BLaER1 (cell line): ENCODE measurements around the gene GATD1.

Experiments
- H3K27ac ChIP-seq: shearing (Covaris generic); formaldehyde crosslinking; 2 replicates; pipeline ENCODE4 v1.8.1; 2022
- H3K27me3 ChIP-seq: shearing (Covaris generic); formaldehyde crosslinking; 2 replicates; pipeline ENCODE4 v1.8.1; 2022
- H3K36me3 ChIP-seq: shearing (Covaris generic); formaldehyde crosslinking; 2 replicates; pipeline ENCODE4 v1.8.1; 2022
- H3K4me1 ChIP-seq: shearing (Covaris generic); formaldehyde crosslinking; 2 replicates; pipeline ENCODE4 v1.8.1; 2022
- H3K4me2 ChIP-seq: shearing (Covaris generic); formaldehyde crosslinking; 2 replicates; pipeline ENCODE4 v1.8.1; 2022
- H3K4me3 ChIP-seq: shearing (Covaris generic); formaldehyde crosslinking; 2 replicates; pipeline ENCODE4 v1.8.1; 2022
- H3K9ac ChIP-seq: shearing (Covaris generic); formaldehyde crosslinking; 2 replicates; pipeline ENCODE4 v1.8.1; 2022
- H3K9me3 ChIP-seq: shearing (Covaris generic); formaldehyde crosslinking; 2 replicates; pipeline ENCODE4 v1.8.1; 2022
- H4K20me1 ChIP-seq: shearing (Covaris generic); formaldehyde crosslinking; 2 replicates; pipeline ENCODE4 v1.8.1; 2022
- Cebpa-rat ChIP-seq: shearing (Covaris generic); IDR thresholded peaks from 2 replicates; pipeline ENCODE4 v1.8.1; 2022

The GATD1 gene

GRCh38 chr11:770642-771616, 6.4 kb downstream of the GATD1 start:
- H3K9ac ChIP-seq, result no peak overlapping the region
- H3K36me3 ChIP-seq, result peaks cover 91% of the 10 kb centered on the region
- no peak overlapping the region for H3K4me2 ChIP-seq
- TF ChIP-seq Cebpa-rat, result no peak
- no peak overlapping the region for H3K4me3 ChIP-seq
- peaks cover 94% of the 10 kb centered on the region for H4K20me1 ChIP-seq
- no peaks in the 10 kb centered on the region for H3K27me3 ChIP-seq
- peaks cover 24% of the 10 kb centered on the region for H3K4me1 ChIP-seq
- no peak overlapping the region for H3K27ac ChIP-seq
- no peaks in the 10 kb centered on the region for H3K9me3 ChIP-seq

DNA sequence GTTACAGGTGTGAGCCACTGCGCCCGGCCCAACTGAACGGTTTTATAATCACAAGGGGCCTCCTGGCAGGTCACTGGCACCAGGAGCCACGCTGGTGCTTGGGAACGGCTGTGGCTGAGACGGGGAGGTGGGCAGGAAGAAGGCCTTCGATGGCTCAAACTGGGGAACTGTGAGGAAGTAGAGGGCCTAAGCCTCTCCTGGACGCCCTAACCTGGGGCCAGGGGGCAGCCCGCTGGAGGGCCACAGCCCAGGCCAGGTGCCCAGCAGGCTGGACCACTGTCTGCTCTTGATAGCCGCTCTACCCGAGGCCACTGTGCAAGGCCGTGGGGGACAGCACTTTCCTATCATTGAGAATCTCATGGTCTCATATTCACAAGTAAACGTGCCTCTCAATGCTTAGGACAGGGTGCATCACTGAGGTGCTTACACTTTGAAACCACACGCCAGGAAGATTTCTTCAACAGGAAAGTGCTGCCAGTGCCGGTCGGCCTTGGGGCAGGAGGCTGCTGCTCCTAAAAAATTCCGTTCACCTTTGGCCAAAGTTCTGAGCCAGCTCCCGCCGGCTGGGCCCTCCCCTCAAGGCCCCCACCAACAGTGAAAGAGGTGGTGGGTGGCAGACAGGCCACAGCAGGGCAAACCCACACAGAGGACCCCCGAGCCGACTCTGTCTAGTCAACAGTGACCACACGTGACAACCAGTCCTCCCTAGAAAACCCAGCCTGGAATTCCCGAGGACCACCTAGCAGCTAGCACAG, 7.2 kb downstream of the GATD1 start:
- TF ChIP-seq Cebpa-rat, result no peak
- Histone ChIP-seq H3K27ac (no peak overlapping the region), H3K36me3 (peaks cover 97% of the 10 kb centered on the region), H3K9ac (no peak overlapping the region), H3K9me3 (no peaks in the 10 kb centered on the region), H3K4me3 (no peak overlapping the region), H4K20me1 (peaks cover 94% of the 10 kb centered on the region), H3K27me3 (no peaks in the 10 kb centered on the region), H3K4me1 (peaks cover 15% of the 10 kb centered on the region), H3K4me2 (no peak overlapping the region)

DNA sequence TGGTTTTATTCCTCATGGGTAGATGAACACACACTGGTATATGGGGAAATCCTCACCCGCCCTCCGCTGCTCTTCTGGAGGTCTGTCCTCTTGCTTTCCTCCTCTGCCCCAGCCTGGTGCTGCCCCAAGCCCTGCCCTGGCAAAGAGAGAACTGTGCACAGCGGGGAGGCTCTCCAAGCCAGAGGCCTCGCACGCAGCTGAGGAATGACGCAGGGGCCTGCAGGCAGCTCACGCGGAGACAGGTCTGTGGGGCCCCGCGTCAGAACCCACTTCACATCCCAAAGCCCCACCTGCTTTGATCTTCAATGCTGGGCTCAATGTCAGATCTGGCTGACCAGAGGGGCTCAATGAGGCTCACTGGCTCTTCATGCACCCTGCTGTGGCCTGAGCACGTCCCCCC, 10.0 kb downstream of the GATD1 start:
- Histone ChIP-seq H3K9ac (no peak overlapping the region), H3K9me3 (no peaks in the 10 kb centered on the region), H3K4me3 (no peak overlapping the region), H4K20me1 (peaks cover 90% of the 10 kb centered on the region), H3K27me3 (no peaks in the 10 kb centered on the region), H3K36me3 (peaks cover 94% of the 10 kb centered on the region), H3K27ac (no peak overlapping the region), H3K4me2 (no peak overlapping the region), H3K4me1 (no peaks in the 10 kb centered on the region)
- no peak for TF ChIP-seq Cebpa-rat

DNA sequence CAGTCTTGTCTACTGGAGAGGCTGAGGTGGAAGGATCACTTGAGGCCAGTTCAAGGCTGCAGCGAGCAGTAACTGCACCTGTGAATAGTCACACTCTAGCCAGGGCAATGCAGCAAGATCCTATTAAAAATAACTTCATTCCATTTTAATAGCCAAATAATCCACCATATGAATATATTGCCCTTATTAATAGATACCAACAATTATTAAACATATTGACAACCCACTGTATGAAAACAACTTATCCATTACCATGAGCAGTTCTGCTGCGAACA, 10.4 kb downstream of the GATD1 start:
- no peaks in the 10 kb centered on the region for H3K9me3 ChIP-seq
- no peak for TF ChIP-seq Cebpa-rat
- no peak overlapping the region for H3K27ac ChIP-seq
- peaks cover 94% of the 10 kb centered on the region for H3K36me3 ChIP-seq
- H3K27me3 ChIP-seq, result no peaks in the 10 kb centered on the region
- H3K4me3 ChIP-seq, result no peak overlapping the region
- no peaks in the 10 kb centered on the region for H3K4me1 ChIP-seq
- no peak overlapping the region for H3K4me2 ChIP-seq
- H3K9ac ChIP-seq, result no peak overlapping the region
- peaks cover 90% of the 10 kb centered on the region for H4K20me1 ChIP-seq

DNA sequence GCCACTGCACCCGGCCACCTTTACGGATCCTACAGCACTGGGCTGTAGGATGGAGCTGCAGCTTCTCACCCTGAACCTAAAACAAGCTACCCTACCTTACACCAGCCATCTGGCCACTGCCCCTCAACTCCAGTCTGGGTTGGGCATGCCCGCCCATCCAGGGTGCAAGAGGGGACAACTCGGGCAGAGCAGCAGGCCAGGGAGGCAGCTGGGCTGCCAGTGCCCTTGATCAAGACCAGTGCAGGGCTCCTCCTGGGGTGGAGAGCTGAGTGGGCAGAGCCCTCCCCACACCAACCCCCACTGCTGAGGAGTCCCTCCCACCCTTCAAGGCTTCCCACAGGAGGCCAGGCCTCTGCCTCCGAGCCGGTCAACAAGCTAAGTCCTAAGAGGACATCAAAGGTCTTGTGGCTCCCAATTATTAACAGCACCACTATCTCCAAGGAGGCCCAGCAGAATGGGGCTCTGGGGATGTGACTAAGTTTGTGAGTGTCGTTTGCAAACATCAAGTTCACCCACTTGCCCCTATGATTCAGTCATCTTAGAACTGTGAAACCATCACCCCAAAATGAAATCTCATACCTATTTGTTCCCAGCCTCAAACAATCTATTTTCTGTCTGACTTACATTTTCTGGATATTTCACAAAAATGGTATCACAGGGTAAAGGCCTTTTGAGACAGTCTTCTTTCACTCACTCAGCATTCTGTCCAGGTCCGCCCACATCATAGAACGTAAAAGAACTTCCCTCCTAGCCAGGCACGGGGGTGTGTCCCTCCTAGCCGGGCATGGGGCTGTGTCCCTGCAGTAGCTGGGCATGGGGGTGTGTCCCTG, 11.0 kb downstream of the GATD1 start:
- no peak overlapping the region for H3K4me2 ChIP-seq
- H4K20me1 ChIP-seq, result peaks cover 90% of the 10 kb centered on the region
- H3K36me3 ChIP-seq, result peaks cover 94% of the 10 kb centered on the region
- no peak overlapping the region for H3K4me3 ChIP-seq
- H3K9me3 ChIP-seq, result no peaks in the 10 kb centered on the region
- H3K4me1 ChIP-seq, result no peaks in the 10 kb centered on the region
- no peak overlapping the region; the same call in 1 of the 2 replicates for H3K9ac ChIP-seq
- no peak overlapping the region for H3K27ac ChIP-seq
- H3K27me3 ChIP-seq, result no peaks in the 10 kb centered on the region
- TF ChIP-seq Cebpa-rat, result no peak

- H3K27ac ChIP-seq, result no peak overlapping the region
- H3K4me3 ChIP-seq, result no peak overlapping the region
- H3K4me1 ChIP-seq, result no peaks in the 10 kb centered on the region
- peaks cover 90% of the 10 kb centered on the region for H4K20me1 ChIP-seq
- H3K27me3 ChIP-seq, result no peaks in the 10 kb centered on the region
- no peak overlapping the region; the same call in 1 of the 2 replicates for H3K9ac ChIP-seq
- H3K36me3 ChIP-seq, result peaks cover 94% of the 10 kb centered on the region
- H3K4me2 ChIP-seq, result no peak overlapping the region
- H3K9me3 ChIP-seq, result no peaks in the 10 kb centered on the region
- TF ChIP-seq Cebpa-rat, result no peak; the same call in 1 of the 2 replicates
These were observed 11.5 kb downstream of the GATD1 start for GRCh38 chr11:765802-766091.

- Histone ChIP-seq H3K27ac (no peak overlapping the region), H4K20me1 (peaks cover 86% of the 10 kb centered on the region), H3K36me3 (peaks cover 94% of the 10 kb centered on the region), H3K4me3 (no peak overlapping the region), H3K4me1 (no peaks in the 10 kb centered on the region), H3K9me3 (no peaks in the 10 kb centered on the region), H3K27me3 (no peaks in the 10 kb centered on the region), H3K4me2 (no peak overlapping the region), H3K9ac (no peak overlapping the region)
- no peak for TF ChIP-seq Cebpa-rat
These were observed 12.1 kb downstream of the GATD1 start for GRCh38 chr11:765025-765801.

- Histone ChIP-seq H3K9me3 (no peaks in the 10 kb centered on the region), H3K4me3 (no peak overlapping the region), H3K27ac (no peak overlapping the region), H3K27me3 (no peaks in the 10 kb centered on the region), H3K36me3 (peaks cover 95% of the 10 kb centered on the region), H4K20me1 (peaks cover 81% of the 10 kb centered on the region), H3K4me1 (no peaks in the 10 kb centered on the region), H3K9ac (no peak overlapping the region), H3K4me2 (no peak overlapping the region)
- no peak for TF ChIP-seq Cebpa-rat
These were observed 12.8 kb downstream of the GATD1 start for GRCh38 chr11:764322-765024.
